GM23248 (cell line): ENCODE data around the gene ACSF2. TPM values are rescaled to one million over a fixed set of nuclear protein-coding genes. Genes with fewer than 3 reads are reported as not detected.

Experiments
- DNase-seq: peaks from one replicate; pipeline ENCODE4 v3.0.0-alpha.2; 2015
- H2AFZ ChIP-seq: fragments of 200-600 bp; sonication (generic); 2 replicates; pipeline ENCODE4 v1.6.1; 2016; ENCODE audit warnings: antibody characterized with exemption
- H3F3A ChIP-seq: fragments of 200-600 bp; sonication (generic); 2 replicates; pipeline ENCODE4 v1.6.1; 2016; ENCODE audit warnings: mild to moderate bottlenecking, antibody characterized with exemption, mixed run types; ENCODE audit not compliant: insufficient read depth
- H3K27ac ChIP-seq: fragments of 200-600 bp; sonication (generic); 2 replicates; pipeline ENCODE4 v1.5.1; 2016; ENCODE audit warnings: mild to moderate bottlenecking
- H3K27me3 ChIP-seq: fragments of 200-600 bp; sonication (generic); replicated peaks from 2 replicates; pipeline ENCODE4 v1.6.1; 2016; ENCODE audit warnings: mild to moderate bottlenecking; ENCODE audit not compliant: insufficient read depth
- H3K36me3 ChIP-seq: fragments of 200-600 bp; sonication (generic); 2 replicates; pipeline ENCODE4 v1.6.1; 2016; ENCODE audit warnings: low read depth, mild to moderate bottlenecking
- H3K4me1 ChIP-seq: fragments of 200-600 bp; sonication (generic); 2 replicates; pipeline ENCODE4 v1.6.1; 2016; ENCODE audit warnings: mild to moderate bottlenecking; ENCODE audit not compliant: insufficient read depth
- H3K4me2 ChIP-seq: fragments of 200-600 bp; sonication (generic); one replicate; pipeline ENCODE4 v1.6.1; 2016; ENCODE audit warnings: mild to moderate bottlenecking; ENCODE audit not compliant: unreplicated experiment
- H3K4me3 ChIP-seq: fragments of 200-600 bp; sonication (generic); 2 replicates; pipeline ENCODE4 v1.5.1; 2016; ENCODE audit warnings: mild to moderate bottlenecking
- H3K79me2 ChIP-seq: fragments of 200-600 bp; sonication (generic); 2 replicates; pipeline ENCODE4 v1.6.1; 2016; ENCODE audit warnings: mild to moderate bottlenecking; ENCODE audit not compliant: insufficient read depth
- H3K9ac ChIP-seq: fragments of 200-600 bp; sonication (generic); 2 replicates; pipeline ENCODE4 v1.6.1; 2016; ENCODE audit warnings: mild to moderate bottlenecking
- H3K9me2 ChIP-seq: fragments of 200-600 bp; sonication (generic); 2 replicates; pipeline ENCODE4 v1.6.1; 2016; ENCODE audit warnings: mixed run types, mild to moderate bottlenecking, moderate library complexity; ENCODE audit not compliant: insufficient read depth
- H3K9me3 ChIP-seq: fragments of 200-600 bp; sonication (generic); one replicate; pipeline ENCODE4 v1.6.1; 2017; ENCODE audit warnings: low read depth
- H4K20me1 ChIP-seq: fragments of 200-600 bp; sonication (generic); 2 replicates; pipeline ENCODE4 v1.6.0; 2016; ENCODE audit not compliant: insufficient read depth
- EZH2 ChIP-seq: fragments of 200-600 bp; sonication (generic); IDR thresholded peaks from 2 replicates; pipeline ENCODE4 v1.6.1; 2018; ENCODE audit warnings: antibody characterized with exemption, mild to moderate bottlenecking; ENCODE audit not compliant: insufficient read depth, poor library complexity, severe bottlenecking
- EZH2phosphoT487 ChIP-seq: fragments of 200-600 bp; sonication (generic); IDR thresholded peaks from 2 replicates; pipeline ENCODE4 v1.6.1; 2018; ENCODE audit warnings: antibody characterized with exemption, moderate library complexity, mild to moderate bottlenecking, low read depth; ENCODE audit not compliant: insufficient read depth
- WGBS, 2 experiments: methylation state at CpG; one replicate each; pipeline ENCODE4 v1.1.6; 2015 to 2017; ENCODE audit warnings: low lambda C conversion rate in 2 of 2, low coverage in 1 of 2; ENCODE audit errors: missing lambda C conversion rate in 2 of 2; 5-methylcytosine and 5-hydroxymethylcytosine counted together
- in situ Hi-C: fragments of 300-500 bp; cut with MboI; formaldehyde crosslinking; loops from 2 replicates; pipeline ENCODE4 v1.15.0; 2020
- polyA plus RNA-seq: library from polyadenylated mRNA; unstranded; fragments of >200 nt; fragmentation: Nextera tagmentation; extraction: Ambion mirVana; gene quantifications from 2 replicates; pipeline ENCODE4 v1.2.1, GENCODE V29; 2016
- total RNA-seq: library from RNA; depleted of rRNA; stranded (reverse); fragments of >200 nt; shearing (Covaris generic); gene quantifications from 2 replicates; pipeline ENCODE4 v1.2.3, GENCODE V29; 2014

Gene ACSF2
- total and polyA plus RNA-seq, 2 experiments from 2014 or later = 3.7 to 8.6 TPM

DNA sequence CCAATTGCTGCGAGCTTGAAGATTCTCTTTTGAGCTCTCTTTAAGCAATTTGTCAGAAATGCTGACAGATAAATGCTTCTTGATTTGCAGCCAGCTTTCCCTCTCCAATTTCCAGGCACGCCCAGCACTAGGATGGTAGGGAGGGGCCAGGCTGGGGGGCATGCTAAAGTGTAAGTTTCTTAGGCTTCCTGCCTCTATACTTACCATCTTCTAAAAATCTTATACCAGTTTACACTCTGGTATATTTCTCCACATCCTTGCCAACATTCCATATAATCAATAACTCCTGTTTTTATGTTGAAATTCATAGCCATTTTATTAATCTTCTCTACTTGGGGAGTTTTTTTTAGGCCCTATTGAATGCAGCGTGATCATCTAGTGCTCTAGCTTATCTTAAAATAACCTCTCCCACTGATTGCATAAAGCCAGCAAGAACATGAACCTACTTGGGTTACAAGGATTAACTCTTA lies 17.5 kb downstream of the ACSF2 start:
- 37 to 38% methylated on average over 3 of the region's 3 CpGs for WGBS, 2 experiments
- in situ Hi-C loops = no loop called here
- H3K9ac ChIP-seq = no peak overlapping the region
- H2AFZ ChIP-seq = no peak overlapping the region
- H3K79me2 ChIP-seq = no peaks in the 10 kb centered on the region
- peak; percentile 20 for DNase-seq
- no peak overlapping the region for H3K27ac ChIP-seq
- no peaks in the 10 kb centered on the region for H3K9me3 ChIP-seq
- no peaks in the 10 kb centered on the region for H3K36me3 ChIP-seq
- no peaks in the 10 kb centered on the region for H3K9me2 ChIP-seq
- no peak overlapping the region for H3K4me3 ChIP-seq
- TF ChIP-seq EZH2phosphoT487 (no peak), EZH2 (no peak)
- no peaks in the 10 kb centered on the region for H3F3A ChIP-seq
- H3K4me1 ChIP-seq = no peaks in the 10 kb centered on the region; the same call in 1 of the 2 replicates
- H3K27me3 ChIP-seq = no peaks in the 10 kb centered on the region
- no peak overlapping the region for H3K4me2 ChIP-seq
- H4K20me1 ChIP-seq = no peaks in the 10 kb centered on the region

DNA sequence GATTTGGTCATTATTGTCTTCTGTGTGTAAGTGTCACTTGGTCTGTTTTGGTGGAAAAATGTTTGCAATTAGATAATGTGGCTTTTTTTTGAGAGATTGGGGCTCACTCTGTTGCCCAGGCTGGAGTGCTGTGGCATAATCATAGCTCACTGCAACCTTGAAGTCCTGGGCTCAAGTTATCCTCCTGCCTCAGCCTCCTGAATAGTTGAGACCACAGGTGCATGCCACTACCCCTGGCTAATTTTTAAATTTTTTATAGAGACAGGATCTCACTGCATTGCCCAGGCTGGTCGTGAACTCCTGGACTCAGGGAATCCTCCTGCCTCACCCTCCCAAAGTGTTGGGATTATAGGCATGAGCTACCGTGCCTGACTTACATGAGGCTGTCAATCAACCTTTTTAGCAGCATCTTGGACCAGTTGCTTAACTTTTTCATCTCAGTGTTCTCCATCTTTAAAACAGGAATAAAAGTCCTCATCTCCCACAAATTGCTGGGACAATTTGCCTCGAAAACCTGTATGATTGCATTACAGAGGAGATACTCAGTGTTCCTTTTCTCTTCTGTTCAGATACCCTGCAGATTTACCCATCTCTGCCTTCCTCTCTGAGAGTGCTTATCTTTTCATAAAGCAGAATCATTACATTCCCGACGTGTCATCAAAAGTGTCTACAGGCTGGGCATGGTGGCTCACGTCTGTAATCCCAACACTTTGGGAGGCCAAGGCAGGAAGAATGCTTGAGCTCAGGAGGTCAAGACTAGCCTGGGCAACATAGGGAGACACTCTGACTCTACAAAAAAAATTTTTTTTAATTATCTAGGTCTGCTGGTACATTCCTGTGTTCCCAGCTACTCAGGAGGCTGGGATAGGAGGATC lies 19.1 kb downstream of the ACSF2 start:
- Histone ChIP-seq H3K27ac (no peak overlapping the region), H4K20me1 (no peaks in the 10 kb centered on the region), H3K36me3 (no peaks in the 10 kb centered on the region), H3K9me2 (no peaks in the 10 kb centered on the region), H3K27me3 (no peaks in the 10 kb centered on the region), H3K4me1 (no peaks in the 10 kb centered on the region; the same call in 1 of the 2 replicates), H3K4me3 (no peak overlapping the region), H2AFZ (no peak overlapping the region), H3K79me2 (no peaks in the 10 kb centered on the region), H3K9me3 (no peaks in the 10 kb centered on the region), H3F3A (no peaks in the 10 kb centered on the region), H3K4me2 (no peak overlapping the region), H3K9ac (no peak overlapping the region)
- WGBS, 2 experiments = 90 to 93% methylated on average over 6 of the region's 6 CpGs
- TF ChIP-seq EZH2 = no peak
- no peak for TF ChIP-seq EZH2phosphoT487
- in situ Hi-C loops = no loop called here
- DNase-seq = no peak

DNA sequence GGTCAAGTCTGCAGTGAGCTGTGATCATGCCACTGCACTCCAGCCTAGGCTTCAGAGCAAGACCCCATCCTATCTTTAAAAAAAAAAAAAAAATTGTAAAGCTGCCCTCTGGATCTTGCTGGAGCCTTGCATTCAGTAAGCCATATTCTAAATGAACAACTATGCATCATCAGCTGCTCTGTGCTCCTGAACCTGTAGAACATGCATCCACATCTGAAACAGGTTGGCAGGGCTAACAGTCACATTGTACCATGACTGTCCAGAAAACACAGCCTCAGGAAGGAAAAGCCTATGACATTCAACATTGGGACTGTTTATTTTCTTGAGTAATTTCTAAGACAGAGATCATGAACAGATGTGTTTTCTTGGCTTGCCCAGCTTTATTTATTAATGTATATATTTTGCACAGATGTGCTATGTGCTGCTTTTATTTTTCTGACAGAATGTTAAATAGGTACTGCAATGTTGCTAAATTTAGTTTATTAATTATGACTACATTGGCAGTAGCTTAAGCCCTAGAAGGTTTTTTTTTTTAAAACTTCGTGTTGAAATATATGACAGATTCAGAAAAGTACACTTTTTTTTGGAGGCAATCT lies 19.8 kb downstream of the ACSF2 start:
- no peaks in the 10 kb centered on the region for H3K79me2 ChIP-seq
- no peaks in the 10 kb centered on the region for H3K27me3 ChIP-seq
- H3K36me3 ChIP-seq = no peaks in the 10 kb centered on the region
- H3K9me2 ChIP-seq = no peaks in the 10 kb centered on the region
- H3K4me1 ChIP-seq = no peaks in the 10 kb centered on the region; the same call in 1 of the 2 replicates
- H3F3A ChIP-seq = no peaks in the 10 kb centered on the region
- H3K9me3 ChIP-seq = no peaks in the 10 kb centered on the region
- H4K20me1 ChIP-seq = no peaks in the 10 kb centered on the region
- H3K4me3 ChIP-seq = no peak overlapping the region
- TF ChIP-seq EZH2phosphoT487 = no peak
- TF ChIP-seq EZH2 = no peak
- in situ Hi-C loops = no loop called here
- H3K9ac ChIP-seq = no peak overlapping the region
- DNase-seq = no peak
- no peak overlapping the region for H3K4me2 ChIP-seq
- no peak overlapping the region for H2AFZ ChIP-seq
- no peak overlapping the region for H3K27ac ChIP-seq
- WGBS, 2 experiments = 8 to 10% methylated on average over 1 of the region's 1 CpG

DNA sequence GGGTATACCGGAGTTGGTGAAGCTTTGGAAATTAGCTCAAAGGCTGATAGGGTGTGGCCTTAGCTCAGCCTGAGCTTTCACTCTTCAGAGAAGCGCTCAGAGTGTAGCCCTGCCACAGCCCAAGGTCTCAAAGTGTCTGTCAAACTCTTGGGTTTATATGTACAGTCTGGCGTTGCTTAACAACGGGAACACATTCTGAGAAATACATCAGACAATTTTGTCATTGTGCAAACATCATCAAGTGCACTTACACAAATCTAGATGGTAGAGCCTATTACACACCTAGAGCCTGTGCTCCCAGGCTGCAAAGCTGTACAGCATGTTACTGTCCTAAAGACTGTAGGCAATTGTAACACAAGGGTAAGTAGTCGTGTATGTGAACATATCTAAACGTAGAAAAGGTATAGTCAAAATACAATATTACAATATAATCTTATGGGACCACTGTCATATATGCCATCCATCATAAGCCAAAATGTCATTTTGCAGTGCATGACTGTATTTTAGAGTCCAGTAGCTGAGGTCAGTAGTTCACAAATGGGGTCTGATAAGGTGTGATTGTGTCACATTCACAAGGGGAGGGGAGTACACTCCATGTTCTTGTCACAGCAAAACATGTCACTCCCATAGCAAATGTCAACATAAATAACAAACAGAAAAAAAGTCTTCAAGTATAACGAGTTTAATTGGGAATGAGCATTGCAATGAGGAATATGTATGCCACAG lies 22.0 kb downstream of the ACSF2 start:
- no peak for TF ChIP-seq EZH2phosphoT487
- in situ Hi-C loops = no loop called here
- no peak overlapping the region for H3K4me3 ChIP-seq
- H3K79me2 ChIP-seq = no peaks in the 10 kb centered on the region
- no peaks in the 10 kb centered on the region for H3K27me3 ChIP-seq
- H3K27ac ChIP-seq = no peak overlapping the region
- H3K4me2 ChIP-seq = no peak overlapping the region
- no peaks in the 10 kb centered on the region for H4K20me1 ChIP-seq
- 83 to 87% methylated on average over 7 of the region's 7 CpGs for WGBS, 2 experiments
- no peaks in the 10 kb centered on the region; the same call in 1 of the 2 replicates for H3K4me1 ChIP-seq
- no peak for DNase-seq
- H3K9me2 ChIP-seq = no peaks in the 10 kb centered on the region
- no peak overlapping the region for H2AFZ ChIP-seq
- H3F3A ChIP-seq = no peaks in the 10 kb centered on the region
- H3K9ac ChIP-seq = no peak overlapping the region
- H3K36me3 ChIP-seq = no peaks in the 10 kb centered on the region
- H3K9me3 ChIP-seq = no peaks in the 10 kb centered on the region
